PFSK-1 (cell line): ENCODE results near the gene SPNS1.

Experiments used
- FOXP2 ChIP-seq: optimal IDR thresholded peaks from 2 replicates; pipeline ENCODE3; 2011; ENCODE audit warnings: borderline replicate concordance, control low read depth, inconsistent platforms; ENCODE audit not compliant: insufficient read depth; ENCODE audit errors: extremely low read length, extremely low read depth
- POLR2AphosphoS5 ChIP-seq: IDR thresholded peaks from 2 replicates; pipeline ENCODE4 v1.6.1; 2012; ENCODE audit warnings: low read depth, mild to moderate bottlenecking, control low read depth, low read length, moderate library complexity
- REST ChIP-seq, 2 experiments: IDR thresholded peaks; 2 replicates each; pipeline versions ENCODE4 v1.6.1 to v1.8.0; 2011 to 2012; ENCODE audit warnings: low read depth in 2 of 2, low read length in 2 of 2, control low read depth in 1 of 2, inconsistent platforms in 1 of 2, mild to moderate bottlenecking in 1 of 2, moderate library complexity in 1 of 2; ENCODE audit not compliant: insufficient read depth in 1 of 2
- SIN3A ChIP-seq: IDR thresholded peaks from 2 replicates; pipeline ENCODE4 v1.6.1; 2012; ENCODE audit warnings: mild to moderate bottlenecking, low read length, moderate library complexity, borderline replicate concordance; ENCODE audit not compliant: insufficient read depth
- TAF1 ChIP-seq: IDR thresholded peaks from 2 replicates; pipeline ENCODE4 v1.6.1; 2012; ENCODE audit warnings: low read length, control low read depth, borderline replicate concordance; ENCODE audit not compliant: insufficient read depth

SPNS1 gene

GRCh38 chr16:29009838-29010166 is 35.2 kb downstream of the SPNS1 start:
- TF ChIP-seq FOXP2: no peak
- no peak for TF ChIP-seq TAF1
- TF ChIP-seq REST (IDR thresholded peaks at IDR 0.05; ENCODE audit: insufficient read depth in 1 of 2, low read depth in 2 of 2, low read length in 2 of 2): no peak
- no peak for TF ChIP-seq POLR2AphosphoS5
- TF ChIP-seq SIN3A: no peak

GRCh38 chr16:29011112-29011511 is 36.5 kb downstream of the SPNS1 start:
- TF ChIP-seq REST (IDR thresholded peaks at IDR 0.05; ENCODE audit: insufficient read depth in 1 of 2, low read depth in 2 of 2, low read length in 2 of 2) (no peak), POLR2AphosphoS5 (no peak), SIN3A (no peak), TAF1 (no peak), FOXP2 (no peak)

GRCh38 chr16:29011851-29012250 is 37.3 kb downstream of the SPNS1 start:
- TF ChIP-seq SIN3A (no peak), POLR2AphosphoS5 (no peak), REST (IDR thresholded peaks at IDR 0.05; ENCODE audit: insufficient read depth in 1 of 2, low read depth in 2 of 2, low read length in 2 of 2) (no peak), FOXP2 (no peak), TAF1 (no peak)

GRCh38 chr16:29012913-29013553 is 38.5 kb downstream of the SPNS1 start:
- TF ChIP-seq REST (IDR thresholded peaks at IDR 0.05; ENCODE audit: insufficient read depth in 1 of 2, low read depth in 2 of 2, low read length in 2 of 2) (no peak), POLR2AphosphoS5 (no peak), FOXP2 (no peak), TAF1 (no peak), SIN3A (no peak)

- no peak for TF ChIP-seq POLR2AphosphoS5
- TF ChIP-seq TAF1: no peak
- TF ChIP-seq SIN3A: no peak
- TF ChIP-seq FOXP2: no peak
- TF ChIP-seq REST (IDR thresholded peaks at IDR 0.05; ENCODE audit: insufficient read depth in 1 of 2, low read depth in 2 of 2, low read length in 2 of 2): no peak
Measured at GRCh38 chr16:29014561-29015069, 40.0 kb downstream of the SPNS1 start.
